GM19025 (cell line): ENCODE data around the gene POMZP3.
"Not testable (repeated sequence)": the region's sequence is repeated elsewhere in the genome, so short reads cannot be mapped to it uniquely, and the experiment has no call there.

Experiments
- ATAC-seq: cut with Tn5 transposase; IDR thresholded peaks from one replicate; pipeline ENCODE4 v1.9.1; 2021; ENCODE audit warnings: mild to moderate bottlenecking, low read depth, moderate library complexity; ENCODE audit not compliant: unreplicated experiment

POMZP3 gene

GRCh38 chr7:76591033-76591432, 36.0 kb downstream of the POMZP3 start:
- ATAC-seq = not testable (repeated sequence)

GRCh38 chr7:76588586-76588985, 38.5 kb downstream of the POMZP3 start:
- not testable (repeated sequence) for ATAC-seq

- ATAC-seq = not testable (repeated sequence)
These were observed 40.3 kb downstream of the POMZP3 start for GRCh38 chr7:76586585-76587315.

GRCh38 chr7:76583636-76584281, 43.3 kb downstream of the POMZP3 start:
- not testable (repeated sequence) for ATAC-seq

GRCh38 chr7:76582848-76583631, 44.0 kb downstream of the POMZP3 start:
- not testable (repeated sequence) for ATAC-seq

- not testable (repeated sequence) for ATAC-seq
These were observed 51.0 kb downstream of the POMZP3 start for GRCh38 chr7:76575919-76576655.

GRCh38 chr7:76575431-76575830, 51.6 kb downstream of the POMZP3 start:
- not testable (repeated sequence) for ATAC-seq

GRCh38 chr7:76572296-76572695, 54.8 kb downstream of the POMZP3 start:
- ATAC-seq = not testable (repeated sequence)

- ATAC-seq = not testable (repeated sequence)
These were observed 56.7 kb downstream of the POMZP3 start for GRCh38 chr7:76570324-76570775.

- ATAC-seq = not testable (repeated sequence)
These were observed 58.3 kb downstream of the POMZP3 start for GRCh38 chr7:76568742-76569141.

GRCh38 chr7:76567753-76568152, 59.3 kb downstream of the POMZP3 start:
- ATAC-seq = not testable (repeated sequence)

GRCh38 chr7:76567311-76567710, 59.8 kb downstream of the POMZP3 start:
- ATAC-seq = not testable (repeated sequence)

GRCh38 chr7:76565001-76565400, 62.1 kb downstream of the POMZP3 start:
- not testable (repeated sequence) for ATAC-seq

GRCh38 chr7:76561342-76561741, 65.7 kb downstream of the POMZP3 start:
- not testable (repeated sequence) for ATAC-seq

- ATAC-seq = not testable (repeated sequence)
These were observed 66.9 kb downstream of the POMZP3 start for GRCh38 chr7:76560157-76560556.
